ENCODE data around the gene SLC38A1. TPM values are rescaled to one million over a fixed set of nuclear protein-coding genes. Genes with fewer than 3 reads are reported as not detected.
"Not testable (repeated sequence)": the region's sequence is repeated elsewhere in the genome, so short reads cannot be mapped to it uniquely, and the experiment has no call there.

The SLC38A1 gene
- total and polyA plus RNA-seq, 2 experiments from 2014 or later = 79.9 to 92.0 TPM

- no peaks in the 10 kb centered on the region for H3K36me3 ChIP-seq (ENCODE audit: low read depth)
Observed at GRCh38 chr12:46300910-46301309, 32.1 kb upstream of the SLC38A1 start.

DNA sequence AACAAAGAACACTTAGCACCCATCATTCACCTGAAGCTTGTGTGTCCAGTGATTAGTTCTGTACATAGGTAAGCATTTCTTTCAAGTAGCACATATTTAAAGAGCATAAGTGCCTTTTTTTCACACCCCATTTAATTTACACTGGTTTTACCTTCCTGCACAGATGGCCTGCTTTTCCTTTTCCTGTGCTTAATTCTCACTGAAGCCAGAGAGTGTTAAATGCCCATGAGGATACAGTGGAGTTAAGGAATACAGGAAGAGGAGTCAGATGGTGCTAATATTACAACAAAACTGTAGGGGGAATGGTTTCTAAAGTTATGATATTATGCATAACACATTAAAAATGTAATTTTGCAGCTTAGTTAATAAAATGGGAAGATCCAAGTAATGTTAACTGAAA lies 31.0 kb upstream of the SLC38A1 start:
- H3K36me3 ChIP-seq (ENCODE audit: low read depth) = no peaks in the 10 kb centered on the region
- DNase-seq = no peak
- H4K20me1 ChIP-seq (ENCODE audit: insufficient read depth) = no peaks in the 10 kb centered on the region
- no peak overlapping the region for H3K27ac ChIP-seq
- H3K27me3 ChIP-seq (replicated peaks; ENCODE audit: insufficient read depth) = no peaks in the 10 kb centered on the region
- H3K4me3 ChIP-seq = no peak overlapping the region
- no peaks in the 10 kb centered on the region for H3K4me1 ChIP-seq (ENCODE audit: insufficient read depth)
- H3K9ac ChIP-seq = no peak overlapping the region
- H3K4me2 ChIP-seq (ENCODE audit: unreplicated experiment) = no peak overlapping the region
- H2AFZ ChIP-seq = no peak overlapping the region
- in situ Hi-C loops (cut with MboI) = no loop called here
- H3K79me2 ChIP-seq (ENCODE audit: insufficient read depth) = no peaks in the 10 kb centered on the region
- no peak for TF ChIP-seq EZH2 (IDR thresholded peaks at IDR 0.05; ENCODE audit: insufficient read depth, poor library complexity, severe bottlenecking)
- TF ChIP-seq EZH2phosphoT487 (IDR thresholded peaks at IDR 0.05; ENCODE audit: insufficient read depth, low read depth) = no peak
- H3K9me2 ChIP-seq (ENCODE audit: insufficient read depth) = no peaks in the 10 kb centered on the region
- no peaks in the 10 kb centered on the region for H3F3A ChIP-seq (ENCODE audit: insufficient read depth)
- H3K9me3 ChIP-seq (ENCODE audit: low read depth) = no peaks in the 10 kb centered on the region

More at GRCh38 chr12:46300910-46301309, 32.1 kb upstream of the SLC38A1 start:
- H3K4me2 ChIP-seq (ENCODE audit: unreplicated experiment) = no peak overlapping the region
- TF ChIP-seq EZH2phosphoT487 (IDR thresholded peaks at IDR 0.05; ENCODE audit: insufficient read depth, low read depth) (no peak), EZH2 (IDR thresholded peaks at IDR 0.05; ENCODE audit: insufficient read depth, poor library complexity, severe bottlenecking) (no peak)
- H2AFZ ChIP-seq = no peak overlapping the region
- no peak overlapping the region for H3K4me3 ChIP-seq
- in situ Hi-C loops (cut with MboI) = no loop called here
- H3K9me3 ChIP-seq (ENCODE audit: low read depth) = no peaks in the 10 kb centered on the region
- H3K9ac ChIP-seq = no peak overlapping the region
- no peak overlapping the region for H3K27ac ChIP-seq
- no peaks in the 10 kb centered on the region for H3K27me3 ChIP-seq (replicated peaks; ENCODE audit: insufficient read depth)
- H4K20me1 ChIP-seq (ENCODE audit: insufficient read depth) = no peaks in the 10 kb centered on the region
- H3K4me1 ChIP-seq (ENCODE audit: insufficient read depth) = no peaks in the 10 kb centered on the region
- no peaks in the 10 kb centered on the region for H3K9me2 ChIP-seq (ENCODE audit: insufficient read depth)
- 68 to 83% methylated on average over 3 of the region's 3 CpGs for WGBS, 2 experiments (ENCODE audit: low coverage in 1 of 2, low lambda C conversion rate in 2 of 2, missing lambda C conversion rate in 2 of 2)
- H3K79me2 ChIP-seq (ENCODE audit: insufficient read depth) = no peaks in the 10 kb centered on the region
- DNase-seq = no peak
- no peaks in the 10 kb centered on the region for H3F3A ChIP-seq (ENCODE audit: insufficient read depth)

GRCh38 chr12:46298261-46298660 lies 29.4 kb upstream of the SLC38A1 start:
- 78 to 86% methylated on average over 2 of the region's 2 CpGs for WGBS, 2 experiments (ENCODE audit: low coverage in 1 of 2, low lambda C conversion rate in 2 of 2, missing lambda C conversion rate in 2 of 2)
- TF ChIP-seq EZH2 (IDR thresholded peaks at IDR 0.05; ENCODE audit: insufficient read depth, poor library complexity, severe bottlenecking) = no peak
- TF ChIP-seq EZH2phosphoT487 (IDR thresholded peaks at IDR 0.05; ENCODE audit: insufficient read depth, low read depth) = no peak
- Histone ChIP-seq H4K20me1 (ENCODE audit: insufficient read depth) (no peaks in the 10 kb centered on the region), H3K4me3 (no peak overlapping the region), H3K9me2 (ENCODE audit: insufficient read depth) (no peaks in the 10 kb centered on the region), H3K9me3 (ENCODE audit: low read depth) (no peaks in the 10 kb centered on the region), H3K9ac (no peak overlapping the region), H3K79me2 (ENCODE audit: insufficient read depth) (no peaks in the 10 kb centered on the region), H3K27ac (no peak overlapping the region), H3K4me1 (ENCODE audit: insufficient read depth) (no peaks in the 10 kb centered on the region), H3K4me2 (ENCODE audit: unreplicated experiment) (no peak overlapping the region), H2AFZ (no peak overlapping the region), H3K36me3 (ENCODE audit: low read depth) (no peaks in the 10 kb centered on the region), H3K27me3 (replicated peaks; ENCODE audit: insufficient read depth) (no peaks in the 10 kb centered on the region), H3F3A (ENCODE audit: insufficient read depth) (no peaks in the 10 kb centered on the region)
- in situ Hi-C loops (cut with MboI) = no loop called here
- no peak for DNase-seq

GRCh38 chr12:46296822-46297221 lies 28.0 kb upstream of the SLC38A1 start:
- Histone ChIP-seq H3F3A (ENCODE audit: insufficient read depth) (no peaks in the 10 kb centered on the region), H4K20me1 (ENCODE audit: insufficient read depth) (no peaks in the 10 kb centered on the region), H3K9me3 (ENCODE audit: low read depth) (no peaks in the 10 kb centered on the region), H3K4me2 (ENCODE audit: unreplicated experiment) (no peak overlapping the region), H3K79me2 (ENCODE audit: insufficient read depth) (no peaks in the 10 kb centered on the region), H3K4me3 (no peak overlapping the region), H2AFZ (no peak overlapping the region), H3K27me3 (replicated peaks; ENCODE audit: insufficient read depth) (no peaks in the 10 kb centered on the region), H3K27ac (no peak overlapping the region), H3K36me3 (ENCODE audit: low read depth) (no peaks in the 10 kb centered on the region), H3K9me2 (ENCODE audit: insufficient read depth) (no peaks in the 10 kb centered on the region), H3K9ac (no peak overlapping the region), H3K4me1 (ENCODE audit: insufficient read depth) (no peaks in the 10 kb centered on the region)
- WGBS, 2 experiments (ENCODE audit: low coverage in 1 of 2, low lambda C conversion rate in 2 of 2, missing lambda C conversion rate in 2 of 2) = 39 to 51% methylated on average over 4 of the region's 4 CpGs
- DNase-seq = no peak
- TF ChIP-seq EZH2 (IDR thresholded peaks at IDR 0.05; ENCODE audit: insufficient read depth, poor library complexity, severe bottlenecking) (no peak), EZH2phosphoT487 (IDR thresholded peaks at IDR 0.05; ENCODE audit: insufficient read depth, low read depth) (no peak)
- in situ Hi-C loops (cut with MboI) = no loop called here

DNA sequence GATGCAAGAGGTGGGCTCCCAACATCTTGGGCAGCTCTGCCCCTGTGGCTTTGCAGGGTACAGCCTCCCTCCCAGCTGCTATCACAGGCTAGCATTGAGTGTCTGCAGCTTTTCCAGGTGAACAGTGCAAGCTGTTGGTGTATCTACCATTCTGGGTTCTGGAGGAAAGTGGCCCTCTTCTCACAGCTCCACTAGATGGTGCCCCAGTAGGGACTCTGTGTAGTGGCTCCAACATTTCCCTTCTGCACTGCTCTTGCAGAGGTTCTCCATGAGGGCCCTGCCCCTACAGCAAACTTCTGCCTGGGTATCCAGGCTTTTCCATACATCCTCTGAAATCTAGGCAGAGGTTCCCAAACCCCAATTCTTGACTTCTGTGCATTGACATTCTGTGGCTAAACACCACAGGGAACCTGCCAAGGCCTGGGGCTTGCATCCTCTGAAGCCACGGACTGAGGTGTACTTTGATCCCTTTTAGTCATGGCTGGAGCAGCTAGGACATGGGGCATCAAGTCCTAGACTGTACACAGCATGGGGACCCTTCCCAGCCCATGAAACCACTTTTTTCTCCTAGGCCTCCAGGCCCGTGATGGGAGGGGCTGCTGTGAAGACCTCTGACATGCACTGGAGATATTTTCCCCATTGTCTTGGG lies 24.0 kb upstream of the SLC38A1 start:
- Histone ChIP-seq H2AFZ (no peak overlapping the region), H3K79me2 (ENCODE audit: insufficient read depth) (no peaks in the 10 kb centered on the region), H3K27ac (no peak overlapping the region), H3K36me3 (ENCODE audit: low read depth) (no peaks in the 10 kb centered on the region), H3K9me2 (ENCODE audit: insufficient read depth) (no peaks in the 10 kb centered on the region), H3K4me2 (ENCODE audit: unreplicated experiment) (no peak overlapping the region), H3K4me1 (ENCODE audit: insufficient read depth) (no peaks in the 10 kb centered on the region), H4K20me1 (ENCODE audit: insufficient read depth) (no peaks in the 10 kb centered on the region), H3K27me3 (replicated peaks; ENCODE audit: insufficient read depth) (no peaks in the 10 kb centered on the region), H3K9me3 (ENCODE audit: low read depth) (no peaks in the 10 kb centered on the region), H3K9ac (no peak overlapping the region), H3F3A (ENCODE audit: insufficient read depth) (no peaks in the 10 kb centered on the region), H3K4me3 (no peak overlapping the region)
- TF ChIP-seq EZH2phosphoT487 (IDR thresholded peaks at IDR 0.05; ENCODE audit: insufficient read depth, low read depth) = no peak
- TF ChIP-seq EZH2 (IDR thresholded peaks at IDR 0.05; ENCODE audit: insufficient read depth, poor library complexity, severe bottlenecking) = no peak
- WGBS, 2 experiments (ENCODE audit: low coverage in 1 of 2, low lambda C conversion rate in 2 of 2, missing lambda C conversion rate in 2 of 2) = 66 to 76% methylated on average over 2 of the region's 2 CpGs
- in situ Hi-C loops (cut with MboI) = no loop called here
- DNase-seq = peak; percentile 35

DNA sequence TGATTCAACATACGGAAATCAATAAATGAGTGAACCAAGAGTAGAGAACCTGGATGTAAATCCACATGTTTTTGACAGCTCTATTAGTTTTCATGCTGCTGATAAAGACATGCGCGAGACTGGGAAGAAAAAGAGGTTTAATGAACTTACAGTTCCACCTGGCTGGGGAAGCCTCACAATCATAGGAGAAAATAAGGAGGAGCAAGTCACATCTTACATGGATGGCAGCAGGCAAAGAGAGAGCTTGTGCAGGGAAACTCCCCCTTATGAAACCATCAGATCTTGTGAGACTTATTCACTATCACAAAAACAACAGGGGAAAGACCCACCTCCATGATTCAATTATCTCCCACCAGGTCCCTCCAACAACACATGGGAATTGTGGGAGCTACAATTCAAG lies 23.1 kb upstream of the SLC38A1 start:
- H3K27ac ChIP-seq; in situ Hi-C loops (cut with MboI); H3F3A ChIP-seq (ENCODE audit: insufficient read depth); H3K27me3 ChIP-seq (replicated peaks; ENCODE audit: insufficient read depth); H3K79me2 ChIP-seq (ENCODE audit: insufficient read depth); H3K9me3 ChIP-seq (ENCODE audit: low read depth); H3K9me2 ChIP-seq (ENCODE audit: insufficient read depth); H3K4me1 ChIP-seq (ENCODE audit: insufficient read depth); H3K9ac ChIP-seq; H3K4me3 ChIP-seq; DNase-seq; H4K20me1 ChIP-seq (ENCODE audit: insufficient read depth); H3K36me3 ChIP-seq (ENCODE audit: low read depth); H2AFZ ChIP-seq; H3K4me2 ChIP-seq (ENCODE audit: unreplicated experiment): not testable (repeated sequence)
- WGBS, 2 experiments (ENCODE audit: low coverage in 1 of 2, low lambda C conversion rate in 2 of 2, missing lambda C conversion rate in 2 of 2) = 92 to 94% methylated on average over 3 of the region's 3 CpGs

GRCh38 chr12:46285177-46285576 lies 16.3 kb upstream of the SLC38A1 start:
- H3K27me3 ChIP-seq (replicated peaks; ENCODE audit: insufficient read depth); H2AFZ ChIP-seq; H3K27ac ChIP-seq; H3F3A ChIP-seq (ENCODE audit: insufficient read depth); H3K79me2 ChIP-seq (ENCODE audit: insufficient read depth); H3K4me3 ChIP-seq; H3K9me2 ChIP-seq (ENCODE audit: insufficient read depth); H3K4me2 ChIP-seq (ENCODE audit: unreplicated experiment); H3K9ac ChIP-seq; H3K9me3 ChIP-seq (ENCODE audit: low read depth); in situ Hi-C loops (cut with MboI); H3K4me1 ChIP-seq (ENCODE audit: insufficient read depth); DNase-seq; H3K36me3 ChIP-seq (ENCODE audit: low read depth); H4K20me1 ChIP-seq (ENCODE audit: insufficient read depth): not testable (repeated sequence)
- 50 to 52% methylated on average over 2 of the region's 2 CpGs for WGBS, 2 experiments (ENCODE audit: low coverage in 1 of 2, low lambda C conversion rate in 2 of 2, missing lambda C conversion rate in 2 of 2)
